ENCODE results near the gene URB2.
"Not testable (repeated sequence)": the region's sequence is repeated elsewhere in the genome, so short reads cannot be mapped to it uniquely, and the experiment has no call there.

The URB2 gene

GRCh38 chr1:229694053-229694693, 68.1 kb downstream of the URB2 start:
- no peak for DNase-seq

GRCh38 chr1:229696385-229696784, 70.3 kb downstream of the URB2 start:
- DNase-seq: no peak

GRCh38 chr1:229699613-229700267, 73.7 kb downstream of the URB2 start:
- DNase-seq: no peak

- DNase-seq: no peak
Measured at GRCh38 chr1:229704157-229704556, 78.1 kb downstream of the URB2 start.

- not testable (repeated sequence) for DNase-seq
Measured at GRCh38 chr1:229705152-229705551, 79.1 kb downstream of the URB2 start.

GRCh38 chr1:229707127-229707526, 81.1 kb downstream of the URB2 start:
- not testable (repeated sequence) for DNase-seq

GRCh38 chr1:229709500-229710013, 83.5 kb downstream of the URB2 start:
- DNase-seq: no peak
